ENCODE data around the gene ASMT. TPM values are rescaled to one million over a fixed set of nuclear protein-coding genes. Genes with fewer than 3 reads are reported as not detected.
"Not testable (repeated sequence)": the region's sequence is repeated elsewhere in the genome, so short reads cannot be mapped to it uniquely, and the experiment has no call there.

ASMT gene
- total RNA-seq, 1 donor from 2014 or later: not detected

DNA sequence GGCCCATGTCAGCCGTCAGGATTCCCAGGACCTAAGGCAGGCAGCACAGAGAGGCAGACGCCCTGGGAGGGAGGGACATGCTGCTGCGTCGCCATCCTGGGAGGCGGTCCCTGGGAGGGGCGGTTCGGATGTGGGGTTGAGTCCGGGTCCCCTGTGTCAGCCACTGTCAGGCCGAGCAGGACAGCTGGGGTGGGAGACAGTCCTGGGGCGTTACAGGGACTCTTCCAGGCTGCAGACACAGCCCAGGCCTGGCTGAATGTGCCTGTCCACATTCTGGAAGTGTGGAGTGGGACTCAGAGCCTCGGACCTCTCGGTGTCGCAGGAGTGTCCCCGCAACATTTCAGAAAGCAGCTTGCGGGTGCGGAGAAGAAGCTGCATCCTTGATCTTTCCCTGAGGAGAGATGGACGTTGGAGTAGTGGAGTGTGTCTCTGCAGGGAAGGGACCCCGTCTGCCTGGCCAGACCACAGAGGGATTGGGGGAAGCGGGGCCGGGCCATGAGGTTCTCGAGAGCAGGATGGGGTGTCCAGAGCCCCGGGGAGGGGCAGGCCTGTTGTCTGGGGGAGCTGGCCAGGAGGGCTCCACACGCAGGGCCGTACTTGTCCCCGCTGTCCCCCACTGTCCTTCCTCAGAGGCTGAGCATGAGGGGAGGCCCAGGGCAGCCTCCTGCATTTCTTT lies 17.4 kb upstream of the ASMT start:
- no peak for DNase-seq (ENCODE audit: extremely low read depth, low read depth, low spot score)

DNA sequence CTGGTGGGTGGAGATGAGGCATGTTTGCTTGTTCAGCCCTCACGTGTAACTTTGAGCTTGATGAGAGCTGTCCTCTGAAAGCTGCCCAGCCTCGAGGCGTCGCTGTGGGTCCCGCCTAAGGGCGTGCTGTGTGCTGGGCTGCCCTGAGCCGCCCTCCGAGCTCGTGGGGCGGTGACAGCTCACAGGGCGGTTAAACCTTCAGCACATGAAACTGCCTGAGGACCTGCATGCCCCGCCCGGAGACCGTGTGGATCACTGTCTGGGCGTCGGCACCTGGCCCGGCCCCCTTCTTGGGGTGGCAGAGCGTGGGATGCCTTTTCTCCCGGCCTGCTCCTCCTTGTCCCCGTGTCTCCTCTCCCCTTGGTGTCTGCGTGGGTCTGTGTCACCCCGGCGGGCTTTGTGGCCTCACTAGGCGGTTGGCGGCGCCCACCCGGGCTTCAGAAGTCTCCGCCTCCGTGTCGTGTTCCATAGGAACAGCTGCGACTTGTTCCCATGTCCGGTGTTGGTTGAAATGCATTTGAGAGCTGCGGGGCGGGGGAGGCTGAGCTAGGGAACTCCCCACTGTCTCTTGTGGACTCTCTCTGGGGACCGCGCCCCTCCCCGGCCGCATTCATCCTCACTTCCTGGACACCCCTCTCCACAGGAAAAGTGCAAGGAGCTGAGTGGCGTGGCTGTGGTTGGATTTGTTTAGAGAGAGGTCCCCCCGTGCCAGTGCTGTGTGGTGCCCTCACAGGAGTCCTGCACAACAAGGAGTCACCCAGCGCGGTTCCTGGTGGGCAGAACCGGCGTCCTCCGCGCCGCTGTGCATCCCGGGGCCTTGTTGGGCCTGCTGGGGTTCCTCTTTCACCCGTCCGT lies 16.6 kb upstream of the ASMT start:
- no peak for DNase-seq (ENCODE audit: extremely low read depth, low read depth, low spot score)

DNA sequence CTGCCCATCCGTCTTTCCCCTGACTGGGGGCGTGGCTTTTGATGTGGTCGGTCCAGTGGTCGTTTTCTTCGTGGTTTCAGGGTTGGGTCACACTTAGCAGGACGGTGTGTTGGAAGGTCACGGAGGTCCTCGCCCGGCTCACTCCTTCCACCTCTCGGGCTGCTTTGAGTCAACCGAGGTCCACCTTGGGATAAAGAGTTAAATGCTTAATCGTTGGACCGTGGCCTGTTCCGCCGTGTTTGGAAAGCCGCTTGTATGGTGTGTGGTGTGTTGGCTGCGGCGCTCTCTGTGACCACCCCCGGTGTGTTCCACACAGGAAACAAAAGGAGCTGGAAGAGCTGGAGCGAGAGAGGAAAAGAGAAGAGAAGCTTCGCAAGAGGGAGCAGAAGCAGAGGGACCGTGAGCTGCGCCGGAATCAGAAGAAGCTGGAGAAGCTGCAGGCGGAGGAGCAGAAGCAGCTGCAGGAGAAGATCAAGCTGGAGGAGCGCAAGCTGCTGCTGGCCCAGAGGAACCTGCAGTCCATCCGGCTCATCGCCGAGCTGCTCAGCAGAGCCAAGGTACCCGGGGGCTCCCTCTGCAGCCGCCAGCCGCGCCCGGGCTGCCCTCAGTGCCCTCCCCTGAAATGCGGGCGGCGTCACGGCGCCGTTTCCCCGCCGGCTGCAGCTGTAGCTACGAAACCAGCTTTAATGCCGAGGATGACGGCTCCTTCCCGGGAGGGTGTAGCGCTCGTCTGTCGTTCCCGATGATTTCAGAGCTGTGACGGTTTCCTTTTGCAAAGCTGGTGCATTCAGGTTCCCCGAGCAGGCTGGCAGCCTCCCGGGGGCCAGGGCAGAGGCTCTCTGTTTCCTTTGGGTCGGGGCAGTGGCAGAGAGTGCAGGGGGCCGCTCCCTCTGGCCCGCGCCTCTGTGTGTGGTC lies 15.7 kb upstream of the ASMT start:
- DNase-seq (ENCODE audit: extremely low read depth, low read depth, low spot score): no peak

- DNase-seq (ENCODE audit: extremely low read depth, low read depth, low spot score): no peak
These were observed 15.0 kb upstream of the ASMT start for GRCh38 chrX:1599791-1600405.

DNA sequence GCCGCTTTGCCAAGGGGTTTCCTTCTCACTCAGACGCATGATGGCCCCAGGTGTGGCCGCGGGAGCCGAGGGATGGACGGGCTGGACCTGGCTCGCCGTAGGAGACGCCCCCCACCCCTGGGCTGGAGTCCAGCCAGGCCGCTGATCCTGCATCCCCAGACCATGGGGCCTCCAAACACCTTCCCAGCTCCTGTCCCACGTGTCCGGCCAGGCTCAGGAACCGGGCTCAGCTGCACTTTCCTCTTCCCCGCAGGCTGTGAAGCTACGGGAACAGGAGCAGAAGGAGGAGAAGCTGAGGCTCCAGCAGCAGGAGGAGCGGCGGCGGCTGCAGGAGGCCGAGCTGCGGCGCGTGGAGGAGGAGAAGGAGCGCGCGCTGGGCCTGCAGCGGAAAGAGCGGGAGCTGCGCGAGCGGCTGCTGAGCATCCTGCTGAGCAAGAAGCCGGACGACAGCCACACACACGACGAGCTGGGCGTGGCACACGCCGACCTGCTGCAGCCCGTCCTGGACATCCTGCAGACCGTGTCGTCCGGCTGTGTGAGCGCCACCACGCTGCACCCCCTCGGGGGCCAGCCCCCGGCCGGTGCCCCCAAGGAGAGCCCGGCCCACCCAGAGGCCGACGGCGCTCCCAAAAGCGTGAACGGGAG lies 14.3 kb upstream of the ASMT start:
- DNase-seq (ENCODE audit: extremely low read depth, low read depth, low spot score): no peak

DNA sequence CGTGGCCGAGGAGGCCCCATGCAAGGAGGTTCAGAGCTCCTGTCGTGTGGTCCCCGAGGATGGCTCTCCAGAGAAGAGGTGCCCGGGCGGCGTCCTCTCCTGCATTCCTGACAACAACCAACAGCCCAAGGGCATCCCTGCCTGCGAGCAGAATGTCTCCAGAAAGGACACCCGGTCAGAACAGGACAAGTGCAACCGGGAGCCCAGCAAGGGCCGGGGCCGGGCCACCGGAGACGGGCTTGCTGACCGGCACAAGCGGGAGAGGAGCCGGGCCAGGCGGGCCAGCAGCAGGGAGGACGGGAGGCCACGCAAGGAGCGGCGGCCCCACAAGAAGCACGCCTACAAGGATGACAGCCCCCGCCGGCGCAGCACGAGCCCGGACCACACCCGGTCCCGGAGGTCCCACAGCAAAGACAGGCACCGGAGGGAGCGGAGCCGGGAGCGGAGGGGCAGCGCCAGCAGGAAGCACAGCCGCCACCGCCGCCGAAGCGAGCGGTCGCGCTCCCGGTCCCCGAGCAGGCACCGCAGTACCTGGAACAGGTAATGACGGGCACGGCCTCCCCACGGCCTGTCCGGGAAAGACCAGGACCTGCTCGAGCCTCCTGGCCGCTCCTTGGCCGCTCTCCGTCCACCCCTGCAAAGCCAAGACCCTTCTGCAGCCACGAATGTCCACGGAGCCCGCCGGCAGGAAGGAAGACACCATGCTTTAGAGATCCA lies 13.7 kb upstream of the ASMT start:
- DNase-seq (ENCODE audit: extremely low read depth, low read depth, low spot score): no peak

DNA sequence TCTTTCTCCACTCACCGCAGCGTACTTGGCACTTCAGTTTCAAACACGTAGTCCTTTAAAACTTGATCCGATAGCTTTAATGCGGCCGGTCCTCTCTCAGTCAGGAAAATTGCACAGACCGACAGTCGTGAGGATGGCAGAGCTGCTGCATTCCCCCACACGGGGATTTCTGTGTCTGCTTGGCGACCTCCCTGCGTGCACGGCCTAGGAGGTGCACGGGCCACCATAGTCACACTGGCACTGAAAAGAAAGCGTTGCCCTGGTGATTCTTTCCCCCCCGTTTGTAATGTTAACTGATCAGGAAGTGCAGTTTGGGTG lies 13.1 kb upstream of the ASMT start:
- no peak for DNase-seq (ENCODE audit: extremely low read depth, low read depth, low spot score)

DNA sequence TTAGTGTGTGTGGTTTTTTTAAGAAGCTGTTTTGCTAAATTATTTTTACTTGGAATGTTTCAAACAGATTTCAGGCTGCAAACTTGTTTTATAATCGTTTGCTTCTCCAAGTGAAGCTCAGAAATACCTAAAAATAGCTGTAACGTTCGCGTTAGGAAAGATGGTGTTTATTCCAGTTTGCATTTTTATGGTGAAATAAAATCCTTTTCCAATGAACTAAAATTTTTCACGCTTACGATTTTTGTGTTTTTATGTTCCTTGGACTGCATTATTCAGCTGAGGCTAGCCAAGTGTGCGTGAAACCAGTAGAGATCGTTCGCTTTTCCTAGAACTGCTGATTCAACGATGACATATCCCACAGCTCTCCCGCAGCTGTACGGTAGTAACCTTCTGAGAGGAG lies 12.6 kb upstream of the ASMT start:
- DNase-seq (ENCODE audit: extremely low read depth, low read depth, low spot score): no peak

- no peak for DNase-seq (ENCODE audit: extremely low read depth, low read depth, low spot score)
These were observed 8.4 kb upstream of the ASMT start for GRCh38 chrX:1606496-1606895.

DNA sequence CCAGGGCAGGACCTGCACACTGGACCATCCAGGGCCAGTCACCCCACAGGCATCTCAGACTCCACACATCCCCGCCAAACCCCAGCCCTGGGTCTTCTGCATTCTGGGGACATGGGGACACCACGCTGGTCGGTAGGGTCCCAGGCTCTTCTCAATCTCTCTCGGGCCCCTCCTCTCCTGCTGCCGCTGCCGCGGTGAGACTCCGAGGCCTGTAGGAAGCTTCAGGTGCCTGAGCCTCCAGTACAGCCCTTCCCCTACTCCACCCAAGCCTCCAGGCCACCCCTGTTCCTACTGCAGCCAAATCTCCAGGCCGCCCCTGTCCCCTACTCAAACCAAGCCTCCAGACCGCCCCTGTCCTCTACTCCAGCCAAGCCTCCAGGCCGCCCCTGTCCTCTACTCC lies 5.5 kb upstream of the ASMT start:
- DNase-seq (ENCODE audit: extremely low read depth, low read depth, low spot score): no peak

DNA sequence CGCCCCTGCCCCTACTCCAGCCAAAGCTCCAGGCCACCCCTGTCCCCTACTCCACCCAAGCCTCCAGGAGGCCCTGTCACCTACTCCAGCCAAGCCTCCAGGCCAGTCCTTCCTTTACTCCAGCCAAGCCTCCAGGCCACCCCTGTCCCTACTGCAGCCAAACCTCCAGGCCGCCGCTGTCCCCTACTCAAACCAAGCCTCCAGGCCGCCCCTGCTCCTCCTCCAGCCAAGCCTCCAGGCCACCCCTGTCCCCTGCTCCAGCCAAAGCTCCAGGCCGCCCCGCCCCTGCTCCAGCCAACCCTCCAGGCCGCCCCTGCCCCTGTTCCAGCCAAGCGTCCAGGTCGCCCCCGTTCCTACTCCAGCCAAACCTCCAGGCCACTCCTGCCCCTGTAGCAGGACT lies 5.1 kb upstream of the ASMT start:
- DNase-seq (ENCODE audit: extremely low read depth, low read depth, low spot score): no peak

DNA sequence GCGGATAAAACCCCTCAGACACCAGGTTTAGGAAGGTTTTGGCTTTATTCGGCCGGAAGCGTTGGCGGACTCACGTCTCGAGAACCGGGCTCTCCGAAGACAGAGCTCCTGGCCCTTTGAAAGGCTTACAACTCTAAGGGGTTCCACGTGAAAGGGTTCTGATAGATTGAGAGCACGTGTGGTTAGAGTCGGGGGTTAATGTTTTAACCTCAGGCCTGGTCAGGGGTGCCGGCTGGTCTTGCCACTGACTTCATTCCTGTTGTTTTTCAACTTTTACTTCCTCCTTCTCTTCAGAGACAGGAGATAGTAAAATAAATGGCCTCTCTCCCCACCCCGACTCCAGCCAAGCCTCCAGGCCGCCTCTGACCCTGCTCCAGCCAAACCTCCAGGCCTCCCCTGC lies 4.7 kb upstream of the ASMT start:
- no peak for DNase-seq (ENCODE audit: extremely low read depth, low read depth, low spot score)

GRCh38 chrX:1610736-1611135 lies 4.1 kb upstream of the ASMT start:
- DNase-seq (ENCODE audit: extremely low read depth, low read depth, low spot score): no peak

GRCh38 chrX:1612641-1613286 lies 2.1 kb upstream of the ASMT start:
- no peak for DNase-seq (ENCODE audit: extremely low read depth, low read depth, low spot score)

DNA sequence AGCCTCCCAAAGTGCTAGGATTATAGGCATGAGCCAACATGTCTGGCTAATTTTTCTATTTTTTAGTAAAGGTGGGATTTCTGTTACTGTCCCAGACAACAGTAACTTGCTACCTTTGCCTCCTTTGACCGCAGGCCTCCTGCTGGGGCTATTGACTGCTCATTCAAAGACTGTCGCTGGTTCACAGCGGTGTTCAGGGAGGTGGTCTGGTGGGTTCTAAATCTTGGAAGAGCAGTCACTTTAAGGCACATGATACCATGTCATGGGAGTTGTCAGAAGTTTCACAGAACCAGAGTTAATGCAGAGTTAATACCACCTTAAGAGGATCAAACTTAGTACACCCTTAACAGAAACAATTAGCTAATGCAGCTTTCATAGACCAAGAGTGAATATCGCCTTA lies 3.8 kb downstream of the ASMT start:
- no peak for DNase-seq (ENCODE audit: extremely low read depth, low read depth, low spot score)

- DNase-seq (ENCODE audit: extremely low read depth, low read depth, low spot score): no peak
These were observed 8.8 kb downstream of the ASMT start for GRCh38 chrX:1623691-1624090.

DNA sequence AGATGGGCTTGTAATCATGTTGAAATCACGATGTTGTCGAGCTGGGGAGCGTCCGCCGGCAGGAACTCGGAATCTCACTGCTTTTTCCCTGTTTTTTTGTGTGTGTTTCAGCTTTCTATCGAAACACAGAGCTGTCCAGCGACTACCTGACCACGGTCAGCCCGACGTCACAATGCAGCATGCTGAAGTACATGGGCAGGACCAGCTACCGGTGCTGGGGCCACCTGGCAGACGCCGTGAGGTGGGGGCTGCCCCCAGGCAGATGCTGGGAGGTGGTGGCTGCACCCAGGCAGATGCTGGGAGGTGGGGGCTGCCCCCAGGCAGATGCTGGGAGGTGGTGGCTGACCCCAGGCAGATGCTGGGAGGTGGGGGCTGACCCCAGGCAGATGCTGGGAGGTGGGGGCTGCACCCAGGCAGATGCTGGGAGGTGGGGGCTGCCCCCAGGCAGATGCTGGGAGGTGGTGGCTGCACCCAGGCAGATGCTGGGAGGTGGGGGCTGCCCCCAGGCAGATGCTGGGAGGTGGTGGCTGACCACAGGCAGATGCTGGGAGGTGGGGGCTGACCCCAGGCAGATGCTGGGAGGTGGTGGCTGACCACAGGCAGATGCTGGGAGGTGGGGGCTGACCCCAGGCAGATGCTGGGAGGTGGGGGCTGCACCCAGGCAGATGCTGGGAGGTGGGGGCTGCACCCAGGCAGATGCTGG lies 9.4 kb downstream of the ASMT start:
- DNase-seq (ENCODE audit: extremely low read depth, low read depth, low spot score): not testable (repeated sequence)

DNA sequence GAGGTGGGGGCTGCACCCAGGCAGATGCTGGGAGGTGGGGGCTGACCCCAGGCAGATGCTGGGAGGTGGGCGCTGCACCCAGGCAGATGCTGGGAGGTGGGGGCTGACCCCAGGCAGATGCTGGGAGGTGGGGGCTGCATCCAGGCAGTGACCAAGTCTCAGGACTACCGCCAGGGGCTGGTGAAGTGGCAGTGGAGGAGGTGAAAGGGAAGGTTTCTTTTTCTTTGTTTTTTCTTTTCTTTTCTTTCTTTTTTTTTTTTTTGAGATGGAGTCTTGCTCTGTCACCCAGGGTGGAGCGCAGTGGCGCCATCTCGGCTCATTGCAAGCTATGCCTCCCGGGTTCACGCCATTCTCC lies 10.0 kb downstream of the ASMT start:
- not testable (repeated sequence) for DNase-seq (ENCODE audit: extremely low read depth, low read depth, low spot score)

GRCh38 chrX:1629244-1629643 lies 14.4 kb downstream of the ASMT start:
- no peak for DNase-seq (ENCODE audit: extremely low read depth, low read depth, low spot score)

Measured in glomerular endothelial cell (primary cell).